IMR-90 (cell line): Measurements from ENCODE around the gene ME3. TPM values are rescaled to one million over a fixed set of nuclear protein-coding genes. Genes with fewer than 3 reads are reported as not detected.
A peak's percentile ranks its signal among the peaks of the same experiment; 100 is the strongest.

ENCODE experiments used
- ATAC-seq: fragments of 200-7000 bp; cut with Tn5 transposase; 2 replicates; pipeline ENCODE4 v1.9.1; 2020; ENCODE audit warnings: low read depth, mild to moderate bottlenecking, moderate library complexity
- BruUV-seq: library from RNA; stranded (reverse); fragments of 400-500 nt; replicated peaks from 2 replicates; lab custom pipeline; 2021; lab: Mats Ljungman, UMichigan
- CTCF ChIA-PET: fragments of 300-600 bp; formaldehyde crosslinking; extraction: SDS; loops from one replicate; lab custom pipeline; 2021; ENCODE audit warnings: antibody characterized with exemption; lab: Yijun Ruan, JAX
- POLR2A ChIA-PET: fragments of 300-600 bp; sonication (Branson Sonifier 250); formaldehyde crosslinking; loops from one replicate; lab custom pipeline; 2022; ENCODE audit warnings: antibody characterized with exemption; ENCODE audit not compliant: unreplicated experiment; lab: Charles Lee
- DNase-seq: peaks from one replicate; pipeline ENCODE4 v3.0.0; 2013
- H2AFZ ChIP-seq: replicated peaks from 2 replicates; pipeline ENCODE3; 2013; ENCODE audit warnings: low read length, mild to moderate bottlenecking; ENCODE audit not compliant: poor library complexity
- H2AK5ac ChIP-seq: 2 replicates; pipeline ENCODE4 v1.6.1; 2013; ENCODE audit warnings: low read depth, low read length, inconsistent platforms
- H2AK9ac ChIP-seq: replicated peaks from 2 replicates; pipeline ENCODE3; 2013; ENCODE audit warnings: mild to moderate bottlenecking, low read depth, low read length, moderate library complexity; ENCODE audit not compliant: poor library complexity
- H2BK120ac ChIP-seq: 2 replicates; pipeline ENCODE4 v1.6.1; 2013; ENCODE audit warnings: low read depth, low read length, inconsistent platforms
- H2BK15ac ChIP-seq: 3 replicates; pipeline ENCODE4 v1.6.1; 2013; ENCODE audit warnings: low read depth, low read length, inconsistent platforms
- H2BK20ac ChIP-seq: 2 replicates; pipeline ENCODE4 v1.6.1; 2013; ENCODE audit warnings: low read depth, mild to moderate bottlenecking, inconsistent platforms, low read length, moderate library complexity
- H2BK5ac ChIP-seq: 2 replicates; pipeline ENCODE4 v1.6.1; 2013; ENCODE audit warnings: mild to moderate bottlenecking, low read depth, low read length, inconsistent platforms; ENCODE audit not compliant: poor library complexity, severe bottlenecking
- H3K14ac ChIP-seq: replicated peaks from 2 replicates; pipeline ENCODE4 v1.6.1; 2013; ENCODE audit warnings: low read depth, low read length, inconsistent platforms
- H3K18ac ChIP-seq: 2 replicates; pipeline ENCODE4 v1.6.1; 2013; ENCODE audit warnings: low read depth, low read length, control low read depth
- H3K23ac ChIP-seq: 2 replicates; pipeline ENCODE4 v1.6.1; 2013; ENCODE audit warnings: low read depth, low read length, inconsistent platforms
- H3K27ac ChIP-seq: 2 replicates; pipeline ENCODE4 v1.5.1; 2013; ENCODE audit warnings: mild to moderate bottlenecking, control low read depth, low read length; ENCODE audit not compliant: insufficient read depth
- H3K27me3 ChIP-seq: 2 replicates; pipeline ENCODE4 v1.6.1; 2013; ENCODE audit warnings: low read length; ENCODE audit not compliant: control insufficient read depth, insufficient read depth
- H3K36me3 ChIP-seq: 2 replicates; pipeline ENCODE4 v1.6.1; 2013; ENCODE audit warnings: low read length, mixed read lengths; ENCODE audit not compliant: control insufficient read depth, insufficient read depth
- H3K4ac ChIP-seq: 2 replicates; pipeline ENCODE4 v1.6.1; 2013; ENCODE audit warnings: low read depth, low read length, inconsistent platforms
- H3K4me1 ChIP-seq: 2 replicates; pipeline ENCODE4 v1.6.1; 2013; ENCODE audit warnings: low read length, mixed read lengths; ENCODE audit not compliant: control insufficient read depth, insufficient read depth
- H3K4me2 ChIP-seq: 2 replicates; pipeline ENCODE4 v1.6.1; 2013; ENCODE audit warnings: low read depth, mild to moderate bottlenecking, control low read depth, low read length, moderate library complexity
- H3K4me3 ChIP-seq: 2 replicates; pipeline ENCODE4 v1.5.1; 2013; ENCODE audit warnings: low read depth, mild to moderate bottlenecking, control low read depth, low read length, moderate library complexity; ENCODE audit not compliant: insufficient read depth
- H3K56ac ChIP-seq: 2 replicates; pipeline ENCODE4 v1.6.1; 2013; ENCODE audit warnings: low read length, inconsistent platforms; ENCODE audit not compliant: insufficient read depth; ENCODE audit errors: extremely low read depth
- H3K79me1 ChIP-seq, 2 experiments: 2 replicates each; pipeline ENCODE4 v1.6.1; 2013; ENCODE audit warnings: low read length in 2 of 2, inconsistent platforms in 1 of 2, low read depth in 1 of 2
- H3K9ac ChIP-seq: 2 replicates; pipeline ENCODE4 v1.6.1; 2013; ENCODE audit warnings: low read depth, low read length, control low read depth
- H3K9me1 ChIP-seq: 2 replicates; pipeline ENCODE4 v1.6.1; 2013; ENCODE audit warnings: low read length, inconsistent platforms; ENCODE audit not compliant: insufficient read depth
- H3K9me3 ChIP-seq: 2 replicates; pipeline ENCODE4 v1.6.1; 2013; ENCODE audit warnings: low read length; ENCODE audit not compliant: control insufficient read depth, insufficient read depth
- H4K20me1 ChIP-seq: 2 replicates; pipeline ENCODE4 v1.6.1; 2013; ENCODE audit warnings: low read length, inconsistent platforms; ENCODE audit not compliant: insufficient read depth
- H4K5ac ChIP-seq: 2 replicates; pipeline ENCODE4 v1.6.1; 2013; ENCODE audit warnings: mild to moderate bottlenecking, low read depth, low read length, control low read depth
- H4K8ac ChIP-seq, 2 experiments: 2 replicates each; pipeline ENCODE4 v1.6.1; 2013; ENCODE audit warnings: low read depth in 2 of 2, low read length in 2 of 2, control low read depth in 1 of 2, inconsistent platforms in 1 of 2
- H4K91ac ChIP-seq: 2 replicates; pipeline ENCODE4 v1.6.1; 2013; ENCODE audit warnings: low read depth, low read length, inconsistent platforms; ENCODE audit not compliant: insufficient read depth
- BHLHE40 ChIP-seq: fragments of 150-350 bp; IDR thresholded peaks from 2 replicates; pipeline ENCODE4 v1.6.1; 2016; ENCODE audit warnings: mild to moderate bottlenecking, low read depth, low read length
- CEBPB ChIP-seq: IDR thresholded peaks from 2 replicates; pipeline ENCODE4 v1.6.1; 2012; ENCODE audit warnings: low read depth, low read length, improper control_type of control experiment
- CHD1 ChIP-seq: IDR thresholded peaks from 2 replicates; pipeline ENCODE4 v1.6.1; 2012; ENCODE audit warnings: low read depth, low read length, improper control_type of control experiment
- CTCF ChIP-seq: conservative IDR thresholded peaks from 2 replicates; pipeline ENCODE4 v1.5.1; 2012; ENCODE audit warnings: mild to moderate bottlenecking, low read depth, low read length, improper control_type of control experiment
- ELK1 ChIP-seq: fragments of 150-350 bp; IDR thresholded peaks from 2 replicates; pipeline ENCODE4 v1.6.1; 2016; ENCODE audit warnings: low read depth, mild to moderate bottlenecking, low read length, moderate library complexity, borderline replicate concordance
- FOS ChIP-seq: fragments of 150-350 bp; IDR thresholded peaks from 2 replicates; pipeline ENCODE4 v1.6.1; 2016; ENCODE audit warnings: low read depth, low read length
- MAFK ChIP-seq: IDR thresholded peaks from 2 replicates; pipeline ENCODE4 v1.6.1; 2012; ENCODE audit warnings: low read depth, low read length, improper control_type of control experiment
- MAZ ChIP-seq: IDR thresholded peaks from 2 replicates; pipeline ENCODE4 v1.6.1; 2012; ENCODE audit warnings: low read depth, mild to moderate bottlenecking, low read length, improper control_type of control experiment, moderate library complexity, borderline replicate concordance
- MXI1 ChIP-seq: IDR thresholded peaks from 2 replicates; pipeline ENCODE4 v1.6.1; 2012; ENCODE audit warnings: low read depth, mild to moderate bottlenecking, low read length, moderate library complexity, borderline replicate concordance
- NFE2L2 ChIP-seq: fragments of 150-350 bp; IDR thresholded peaks from 2 replicates; pipeline ENCODE4 v1.6.1; 2016; ENCODE audit warnings: low read depth, mild to moderate bottlenecking, low read length
- POLR2A ChIP-seq: IDR thresholded peaks from 2 replicates; pipeline ENCODE4 v1.6.1; 2012; ENCODE audit warnings: mild to moderate bottlenecking, low read depth, low read length
- RAD21 ChIP-seq: IDR thresholded peaks from 2 replicates; pipeline ENCODE4 v1.6.1; 2012; ENCODE audit warnings: low read length, improper control_type of control experiment
- RCOR1 ChIP-seq: IDR thresholded peaks from 2 replicates; pipeline ENCODE4 v1.6.1; 2012; ENCODE audit warnings: mild to moderate bottlenecking, low read length, improper control_type of control experiment; ENCODE audit not compliant: insufficient replicate concordance
- RFX5 ChIP-seq: IDR thresholded peaks from 2 replicates; pipeline ENCODE4 v1.8.0; 2012; ENCODE audit warnings: low read depth, mild to moderate bottlenecking, low read length, moderate library complexity
- SMC3 ChIP-seq: fragments of 150-350 bp; IDR thresholded peaks from 2 replicates; pipeline ENCODE4 v1.6.1; 2016; ENCODE audit warnings: low read depth, mild to moderate bottlenecking, antibody characterized with exemption, low read length, moderate library complexity
- USF2 ChIP-seq: fragments of 150-350 bp; IDR thresholded peaks from 2 replicates; pipeline ENCODE4 v1.6.1; 2017; ENCODE audit warnings: mild to moderate bottlenecking, antibody characterized with exemption, low read length, low read depth
- WGBS, 2 experiments: methylation state at CpG; one replicate each; pipeline versions ENCODE4 v1.1.5 to v1.1.7; 2013; ENCODE audit warnings: missing lambda C conversion rate in 2 of 2; ENCODE audit not compliant: insufficient read length in 1 of 2; ENCODE audit errors: extremely low coverage in 2 of 2; 5-methylcytosine and 5-hydroxymethylcytosine counted together
- dilution Hi-C: fragments of 300-500 bp; cut with HindIII; formaldehyde crosslinking; loops from one replicate; pipeline ENCODE4 v1.14.3; 2018; ENCODE audit warnings: low sequenced_read_pairs; ENCODE audit not compliant: unreplicated experiment
- in situ Hi-C: fragments of 300-500 bp; cut with MboI; formaldehyde crosslinking; loops from 3 replicates; pipeline ENCODE4 v1.14.3; 2019; ENCODE audit warnings: low sequenced_read_pairs, inconsistent platforms, mixed read lengths
- intact Hi-C: fragments of 100-400 bp; cut with micrococcal nuclease; formaldehyde crosslinking; loops from 2 replicates; pipeline ENCODE4 v1.10.0; 2022
- polyA plus RNA-seq, 3 experiments: library from polyadenylated mRNA; depleted of rRNA; stranded (reverse); fragments of >200 nt; gene quantifications; 2 replicates each; pipeline ENCODE4 v1.2.3, GENCODE V29; 2012; ENCODE audit warnings: low replicate concordance in 1 of 3
- total RNA-seq: library from RNA; depleted of rRNA; stranded (reverse); fragments of >200 nt; gene quantifications from 2 replicates; pipeline ENCODE4 v1.2.3, GENCODE V29; 2012

The ME3 gene
- total and polyA plus RNA-seq, 2 of the 4 experiments (the other 2 are of a cell fraction): 7.8 to 9.0 TPM

GRCh38 chr11:86475027-86475426 is 197.4 kb downstream of the ME3 start:
- Histone ChIP-seq H3K9me1 (peaks cover 21% of the 10 kb centered on the region), H2AK9ac (no peak overlapping the region), H3K36me3 (no peaks in the 10 kb centered on the region), H4K8ac (no peak overlapping the region), H2BK20ac (peak overlapping the region; percentile 4; the same call in 1 of the 2 replicates), H2AK5ac (peak overlapping the region; percentile 61; the same call in 1 of the 2 replicates), H2AFZ (no peak overlapping the region), H3K4me1 (peaks cover 11% of the 10 kb centered on the region), H3K23ac (no peak overlapping the region), H2BK15ac (peak overlapping the region; percentile 76; the same call in 2 of the 3 replicates), H3K4me2 (no peak overlapping the region), H3K27me3 (no peaks in the 10 kb centered on the region), H4K5ac (no peak overlapping the region), H3K9ac (no peak overlapping the region), H4K20me1 (no peaks in the 10 kb centered on the region), H4K91ac (no peak overlapping the region), H3K9me3 (no peaks in the 10 kb centered on the region), H3K14ac (no peak overlapping the region), H3K4me3 (no peak overlapping the region), H3K4ac (peak overlapping the region; percentile 24; the same call in 1 of the 2 replicates), H3K56ac (no peak overlapping the region), H3K27ac (no peak overlapping the region), H3K79me1 (no peaks in the 10 kb centered on the region), H3K18ac (no peak overlapping the region; the same call in 1 of the 2 replicates), H2BK5ac (no peak overlapping the region), H2BK120ac (peak overlapping the region; percentile 11; the same call in 1 of the 2 replicates)
- no TSS peak for BruUV-seq
- POLR2A ChIA-PET: no interaction called here
- intact Hi-C loops (no loop called here), dilution Hi-C loops (no loop called here), in situ Hi-C loops (no loop called here)
- CTCF ChIA-PET: no interaction called here
- no CpG with 5 or more reads among the region's 3 CpGs for WGBS, 2 experiments
- ATAC-seq (no peak), DNase-seq (no peak)
- TF ChIP-seq MXI1: no peak
- no peak for TF ChIP-seq CHD1
- no peak for TF ChIP-seq RCOR1
- no peak for TF ChIP-seq MAFK
- no peak for TF ChIP-seq CTCF
- TF ChIP-seq CEBPB: no peak
- TF ChIP-seq RFX5: no peak
- TF ChIP-seq RAD21: no peak
- no peak for TF ChIP-seq MAZ
- TF ChIP-seq ELK1: no peak
- no peak for TF ChIP-seq FOS
- TF ChIP-seq POLR2A: no peak
- TF ChIP-seq BHLHE40: no peak
- TF ChIP-seq SMC3: no peak
- TF ChIP-seq NFE2L2: no peak
- no peak for TF ChIP-seq USF2
